ENCODE data around the gene POLR2H. TPM values are rescaled to one million over a fixed set of nuclear protein-coding genes. Genes with fewer than 3 reads are reported as not detected.
A peak's percentile ranks its signal among the peaks of the same experiment; 100 is the strongest.

Gene POLR2H
- total and polyA plus RNA-seq, 2 of the 4 experiments (the other 2 are of a cell fraction), result 47.7 to 130 TPM

- POLR2A ChIA-PET (ENCODE audit: unreplicated experiment), result interaction anchor here (2.2 kb wide), 1 partner anchor 23 kb away, joined by 5 read pairs; no protein-coding TSS in a partner anchor
- peak overlapping the region in 1 of 2 experiments; percentile 48; a peak in 1 of 4 replicates for H4K8ac ChIP-seq (ENCODE audit: low read depth in 2 of 2, low read length in 2 of 2)
- ATAC-seq (ENCODE audit: low read depth) (peak; percentile 22), DNase-seq (peak; percentile 87)
- 0% methylated on average over 20 of the region's 37 CpGs; no CpG with 5 or more reads in 1 of the 2 experiments for WGBS, 2 experiments (ENCODE audit: extremely low coverage in 2 of 2, insufficient read length in 1 of 2)
- peaks cover 18 to 86% of the 10 kb centered on the region in 2 experiments; a peak in 3 of 4 replicates for H3K79me1 ChIP-seq (ENCODE audit: low read depth in 1 of 2, low read length in 2 of 2)
- BruUV-seq (replicated peaks), result no TSS peak
- dilution Hi-C loops (cut with HindIII; ENCODE audit: low sequenced_read_pairs, unreplicated experiment) (no loop called here), in situ Hi-C loops (cut with MboI; ENCODE audit: low sequenced_read_pairs) (no loop called here), intact Hi-C loops (cut with micrococcal nuclease) (no loop called here)
- no peak overlapping the region for H4K91ac ChIP-seq (ENCODE audit: insufficient read depth, low read depth, low read length)
- no peak overlapping the region for H3K56ac ChIP-seq (ENCODE audit: extremely low read depth, insufficient read depth, low read length)
- H2AK9ac ChIP-seq (replicated peaks; ENCODE audit: low read depth, low read length, poor library complexity), result peak overlapping the region; percentile 81
- 0 out of 2 replicates have a peak overlapping the region, but pooled peaks have one; percentile 22 for H2BK20ac ChIP-seq (ENCODE audit: low read depth, low read length)
- H3K9me3 ChIP-seq (ENCODE audit: control insufficient read depth, insufficient read depth, low read length), result no peaks in the 10 kb centered on the region
- 0 out of 2 replicates have a peak overlapping the region, but pooled peaks have one; percentile 19 for H3K14ac ChIP-seq (replicated peaks; ENCODE audit: low read depth, low read length)
- no peak overlapping the region for H3K18ac ChIP-seq (ENCODE audit: low read depth, low read length)
- H3K27ac ChIP-seq (ENCODE audit: insufficient read depth, low read length), result peak overlapping the region; percentile 24
- H4K5ac ChIP-seq (ENCODE audit: low read depth, low read length), result no peak overlapping the region
- no peak overlapping the region; the same call in 1 of the 2 replicates for H2BK120ac ChIP-seq (ENCODE audit: low read depth, low read length)
- H3K9ac ChIP-seq (ENCODE audit: low read depth, low read length), result peak overlapping the region; percentile 30; the same call in 1 of the 2 replicates
- H3K4me3 ChIP-seq (ENCODE audit: insufficient read depth, low read depth, low read length), result peak overlapping the region; percentile 7; the same call in 1 of the 2 replicates
- H2AFZ ChIP-seq (replicated peaks; ENCODE audit: low read length, poor library complexity), result peak overlapping the region; percentile 82
- H4K20me1 ChIP-seq (ENCODE audit: insufficient read depth, low read length), result peaks cover 45% of the 10 kb centered on the region
- H3K23ac ChIP-seq (ENCODE audit: low read depth, low read length), result peak overlapping the region; percentile 68; the same call in 1 of the 2 replicates
- peaks cover 36% of the 10 kb centered on the region for H3K4me1 ChIP-seq (ENCODE audit: control insufficient read depth, insufficient read depth, low read length)
- no peak overlapping the region for H2BK15ac ChIP-seq (ENCODE audit: low read depth, low read length)
- H2AK5ac ChIP-seq (ENCODE audit: low read depth, low read length), result peak overlapping the region; percentile 84
- peaks cover 25% of the 10 kb centered on the region for H3K9me1 ChIP-seq (ENCODE audit: insufficient read depth, low read length)
- peak overlapping the region; percentile 62; the same call in 1 of the 2 replicates for H3K4ac ChIP-seq (ENCODE audit: low read depth, low read length)
- H2BK5ac ChIP-seq (ENCODE audit: low read depth, low read length, poor library complexity, severe bottlenecking), result peak overlapping the region; percentile 27
- CTCF ChIA-PET, result interaction anchor here (1.3 kb wide), 1 partner anchor 19 kb away, joined by 3 read pairs; no protein-coding TSS in a partner anchor
- peaks cover 30% of the 10 kb centered on the region for H3K36me3 ChIP-seq (ENCODE audit: control insufficient read depth, insufficient read depth, low read length)
- H3K27me3 ChIP-seq (ENCODE audit: control insufficient read depth, insufficient read depth, low read length), result no peaks in the 10 kb centered on the region
- H3K4me2 ChIP-seq (ENCODE audit: low read depth, low read length), result peak overlapping the region; percentile 37
- TF ChIP-seq RAD21 (IDR thresholded peaks at IDR 0.05; ENCODE audit: low read length), result no peak
- peak; percentile 39; the same call in 1 of the 2 replicates for TF ChIP-seq BHLHE40 (IDR thresholded peaks at IDR 0.05; ENCODE audit: low read depth, low read length)
- TF ChIP-seq ELK1 (IDR thresholded peaks at IDR 0.05; ENCODE audit: borderline replicate concordance, low read depth, low read length), result no peak
- peak; percentile 86 for TF ChIP-seq MXI1 (IDR thresholded peaks at IDR 0.05; ENCODE audit: borderline replicate concordance, low read depth, low read length)
- TF ChIP-seq CHD1 (IDR thresholded peaks at IDR 0.05; ENCODE audit: low read depth, low read length), result no peak
- no peak for TF ChIP-seq FOS (IDR thresholded peaks at IDR 0.05; ENCODE audit: low read depth, low read length)
- no peak for TF ChIP-seq RCOR1 (IDR thresholded peaks at IDR 0.05; ENCODE audit: insufficient replicate concordance, low read length)
- no peak for TF ChIP-seq CEBPB (IDR thresholded peaks at IDR 0.05; ENCODE audit: low read depth, low read length)
- no peak for TF ChIP-seq USF2 (IDR thresholded peaks at IDR 0.05; ENCODE audit: low read depth, low read length)
- TF ChIP-seq MAZ (IDR thresholded peaks at IDR 0.05; ENCODE audit: borderline replicate concordance, low read depth, low read length), result 0 out of 2 replicates have a peak, but pooled peaks have one; percentile 20
- TF ChIP-seq SMC3 (IDR thresholded peaks at IDR 0.05; ENCODE audit: low read depth, low read length), result peak; percentile 11; the same call in 1 of the 2 replicates
- peak; percentile 84 for TF ChIP-seq RFX5 (IDR thresholded peaks at IDR 0.05; ENCODE audit: low read depth, low read length)
- TF ChIP-seq, protein P1, sequence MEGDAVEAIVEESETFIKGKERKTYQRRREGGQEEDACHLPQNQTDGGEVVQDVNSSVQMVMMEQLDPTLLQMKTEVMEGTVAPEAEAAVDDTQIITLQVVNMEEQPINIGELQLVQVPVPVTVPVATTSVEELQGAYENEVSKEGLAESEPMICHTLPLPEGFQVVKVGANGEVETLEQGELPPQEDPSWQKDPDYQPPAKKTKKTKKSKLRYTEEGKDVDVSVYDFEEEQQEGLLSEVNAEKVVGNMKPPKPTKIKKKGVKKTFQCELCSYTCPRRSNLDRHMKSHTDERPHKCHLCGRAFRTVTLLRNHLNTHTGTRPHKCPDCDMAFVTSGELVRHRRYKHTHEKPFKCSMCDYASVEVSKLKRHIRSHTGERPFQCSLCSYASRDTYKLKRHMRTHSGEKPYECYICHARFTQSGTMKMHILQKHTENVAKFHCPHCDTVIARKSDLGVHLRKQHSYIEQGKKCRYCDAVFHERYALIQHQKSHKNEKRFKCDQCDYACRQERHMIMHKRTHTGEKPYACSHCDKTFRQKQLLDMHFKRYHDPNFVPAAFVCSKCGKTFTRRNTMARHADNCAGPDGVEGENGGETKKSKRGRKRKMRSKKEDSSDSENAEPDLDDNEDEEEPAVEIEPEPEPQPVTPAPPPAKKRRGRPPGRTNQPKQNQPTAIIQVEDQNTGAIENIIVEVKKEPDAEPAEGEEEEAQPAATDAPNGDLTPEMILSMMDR (conservative IDR thresholded peaks at IDR 0.05; ENCODE audit: low read depth, low read length), result 0 out of 2 replicates have a peak, but pooled peaks have one; percentile 9
- no peak for TF ChIP-seq POLR2A (IDR thresholded peaks at IDR 0.05; ENCODE audit: low read depth, low read length)
- TF ChIP-seq MAFK (IDR thresholded peaks at IDR 0.05; ENCODE audit: low read depth, low read length), result peak; percentile 78
Measured at GRCh38 chr3:184338511-184338945, 23.0 kb upstream of the POLR2H start.

Data from IMR-90 (cell line).